IPS DF 4.7 (cell line): ENCODE measurements around the gene SEM1.
"Not testable (repeated sequence)": the region's sequence is repeated elsewhere in the genome, so short reads cannot be mapped to it uniquely, and the experiment has no call there.

Source experiments
- DNase-seq: peaks from one replicate; pipeline ENCODE4 v3.0.0-alpha.2; 2013; ENCODE audit warnings: low spot score; ENCODE audit errors: extremely low read depth

The SEM1 gene

DNA sequence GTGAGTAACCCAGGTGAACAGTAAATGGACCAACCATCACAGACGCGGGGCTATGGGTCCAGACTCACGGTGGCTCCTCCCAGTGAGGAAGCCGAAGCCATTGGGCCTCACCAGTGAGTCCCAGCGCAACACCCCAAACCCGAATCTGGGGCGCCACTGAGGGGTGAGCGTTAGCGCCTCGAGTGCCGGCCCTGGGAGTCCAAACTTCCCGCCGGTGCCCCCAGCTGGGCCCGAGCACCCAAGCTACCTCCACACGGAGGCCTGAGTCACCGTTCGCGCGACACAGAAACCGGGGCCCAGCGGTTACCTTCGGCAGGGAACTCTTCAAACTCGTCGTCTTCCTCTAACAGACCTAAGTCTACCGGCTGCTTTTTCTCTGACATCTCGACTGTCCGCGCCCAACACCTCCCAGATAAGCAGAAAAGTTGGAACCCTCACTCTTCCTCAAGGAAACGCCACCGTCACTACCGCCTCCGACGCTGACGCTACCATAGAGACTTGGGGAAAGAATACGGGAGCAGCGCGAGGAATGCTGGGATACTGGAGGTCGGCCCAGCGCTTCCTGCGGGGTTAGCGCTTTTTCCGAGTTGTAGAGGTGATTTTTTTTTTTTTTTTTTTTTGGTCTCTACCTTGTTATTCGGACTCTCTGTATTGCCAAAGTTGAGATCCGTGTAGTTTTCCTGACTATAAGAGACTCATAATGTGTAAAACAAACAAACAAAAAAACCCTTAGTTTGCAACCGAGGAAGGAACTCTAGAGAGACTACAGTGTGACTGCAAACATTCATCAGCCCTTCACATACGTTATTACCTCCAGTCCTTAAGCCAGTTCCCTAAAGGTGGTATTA lies at the start of gene SEM1:
Gene SEM1, minus strand, starts transcription at position 466 of the 848 bp plus-strand sequence. Its CDS starts 83 bp downstream, at position 383.
- peak; percentile 78 for DNase-seq

DNA sequence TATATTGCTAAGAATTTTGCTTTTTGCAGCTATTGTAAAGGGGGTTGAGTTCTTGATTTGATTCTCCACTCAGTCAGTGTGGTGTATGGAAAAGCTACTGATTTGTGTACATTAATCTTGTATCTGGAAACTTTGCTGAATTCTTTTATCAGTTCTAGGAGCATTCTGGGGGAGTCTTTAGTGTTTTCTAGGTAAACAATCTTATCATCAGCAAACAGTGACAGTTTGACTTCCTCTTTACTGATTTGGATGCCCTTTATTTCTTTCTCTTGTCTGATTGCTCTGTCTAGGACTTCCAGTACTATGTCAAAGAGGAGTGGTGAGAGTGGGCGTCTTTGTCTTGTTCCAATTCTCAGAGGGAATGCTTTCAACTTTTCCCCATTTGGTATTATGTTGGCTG lies 48.2 kb upstream of the SEM1 start:
- not testable (repeated sequence) for DNase-seq

DNA sequence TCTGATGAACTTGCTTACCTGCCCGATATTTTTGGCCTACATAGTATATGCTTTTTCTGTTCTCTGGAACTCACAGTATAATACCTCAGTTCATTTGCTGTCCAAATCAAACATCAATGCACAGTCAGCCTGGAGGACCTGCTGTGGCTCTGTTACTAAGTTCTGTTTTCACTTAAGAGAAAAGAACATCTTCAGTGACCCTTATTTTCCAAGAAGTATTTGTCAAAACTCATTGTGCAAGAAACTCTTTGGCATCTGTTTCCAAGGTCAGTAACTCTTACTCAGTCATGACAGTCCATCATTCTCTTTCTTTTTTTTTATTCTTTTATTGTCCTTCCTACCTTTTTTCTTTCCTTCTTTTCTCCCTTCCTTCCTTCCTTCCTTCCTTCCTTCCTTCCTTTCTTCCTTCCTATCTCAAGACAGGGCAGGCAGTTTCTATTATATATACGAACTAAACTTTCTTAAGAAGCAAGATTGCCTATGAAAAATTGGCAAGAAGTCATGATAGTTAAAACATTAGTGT lies 37.8 kb upstream of the SEM1 start:
- no peak for DNase-seq

DNA sequence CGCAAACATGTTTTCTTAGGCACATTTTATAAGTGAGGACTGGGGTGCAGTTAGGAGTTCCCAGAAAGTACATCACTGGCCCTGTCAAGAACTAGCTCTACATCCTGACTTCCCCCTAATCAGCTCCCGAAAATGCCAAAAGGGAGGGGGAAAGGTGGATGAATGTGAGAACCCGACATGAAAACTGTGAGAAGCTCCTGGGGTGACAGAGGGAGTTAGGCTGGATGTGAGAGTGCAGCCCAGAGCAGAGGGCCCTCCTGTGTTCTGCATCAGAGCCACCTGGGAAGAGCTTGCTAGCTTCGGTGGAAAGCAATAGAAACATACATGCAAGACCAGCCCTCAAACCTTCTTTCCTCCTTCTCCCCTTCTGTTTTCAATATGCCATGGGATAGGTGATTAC lies 30.5 kb upstream of the SEM1 start:
- DNase-seq: no peak

DNA sequence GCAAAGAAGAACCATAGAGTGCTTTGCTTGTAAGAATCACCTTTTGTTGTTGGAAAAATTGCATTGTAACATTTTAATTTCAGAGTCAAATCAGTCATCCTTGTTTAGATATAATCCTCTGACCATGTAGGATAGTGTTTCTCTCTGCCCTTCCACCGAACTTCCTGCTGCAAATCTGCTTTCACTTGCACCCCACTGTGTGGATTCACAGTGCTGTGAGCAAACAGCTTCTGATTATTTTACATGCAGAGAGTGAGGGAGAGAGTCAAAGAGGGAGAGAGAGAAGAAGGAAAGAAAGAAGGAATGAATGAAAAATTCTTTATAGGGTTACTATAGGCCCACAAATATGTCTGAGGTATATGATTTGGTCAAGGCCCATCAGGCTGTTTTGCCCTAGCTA lies 30.0 kb upstream of the SEM1 start:
- no peak for DNase-seq

DNA sequence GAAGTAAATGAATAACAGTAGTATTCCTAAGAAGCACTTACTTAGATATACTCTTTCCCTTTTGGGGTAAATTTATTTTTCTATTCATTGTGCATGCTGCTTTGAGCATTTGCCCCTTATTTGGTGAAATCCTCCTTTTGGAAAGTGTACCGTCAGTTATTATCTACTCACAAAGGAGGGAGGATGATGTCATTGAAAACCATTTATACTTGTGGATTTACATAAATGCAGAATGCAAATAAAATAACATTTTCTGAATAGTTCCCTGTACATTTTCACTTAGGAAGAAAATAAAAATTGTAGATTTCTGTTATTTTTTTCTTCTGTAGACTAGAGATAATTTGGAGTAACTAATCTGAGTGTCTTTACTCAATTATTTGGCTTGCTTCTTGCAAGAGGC lies 29.5 kb upstream of the SEM1 start:
- no peak for DNase-seq

DNA sequence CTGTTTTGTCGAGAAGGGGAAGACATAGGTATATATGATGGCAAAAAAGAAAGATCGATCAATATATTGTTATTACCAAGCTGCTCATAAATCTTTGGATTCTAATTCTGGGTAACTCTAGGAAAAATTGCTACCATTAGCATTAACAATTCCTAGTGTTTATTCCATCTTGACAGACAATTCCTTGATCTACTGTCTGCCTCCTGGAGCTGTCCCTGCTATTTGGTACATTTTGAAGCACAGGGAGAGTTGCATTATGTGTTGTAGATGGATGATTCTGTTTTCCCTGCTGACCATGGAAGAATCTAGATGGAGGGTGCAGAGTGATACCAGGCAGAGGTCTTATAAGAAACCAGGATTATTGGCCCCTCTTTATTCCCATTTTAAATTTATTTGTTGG lies 29.1 kb upstream of the SEM1 start:
- DNase-seq: no peak

DNA sequence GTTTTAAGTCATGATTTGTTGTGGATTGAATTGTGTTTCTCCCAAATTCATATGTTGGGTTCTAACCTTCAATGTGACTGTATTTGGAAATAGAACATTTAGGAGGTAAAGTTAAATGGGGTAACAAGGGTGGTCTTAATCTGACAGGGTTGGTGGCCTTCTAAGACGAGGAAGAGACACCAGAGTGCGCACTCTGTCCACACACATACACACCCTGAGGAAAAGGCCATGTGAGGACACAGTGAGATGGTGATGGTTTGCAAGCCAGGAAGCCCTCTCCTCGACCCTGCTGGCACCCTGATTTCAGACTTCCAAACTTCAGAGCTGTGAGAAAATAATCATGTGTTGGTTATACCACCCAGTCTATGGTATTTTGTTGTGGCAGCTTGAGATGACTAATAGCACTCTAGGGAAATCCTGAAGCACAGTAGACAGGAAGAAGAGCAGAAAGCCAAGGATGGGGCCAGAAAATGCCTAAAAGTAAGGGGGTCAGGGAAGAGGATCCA lies 28.0 kb upstream of the SEM1 start:
- DNase-seq: no peak

DNA sequence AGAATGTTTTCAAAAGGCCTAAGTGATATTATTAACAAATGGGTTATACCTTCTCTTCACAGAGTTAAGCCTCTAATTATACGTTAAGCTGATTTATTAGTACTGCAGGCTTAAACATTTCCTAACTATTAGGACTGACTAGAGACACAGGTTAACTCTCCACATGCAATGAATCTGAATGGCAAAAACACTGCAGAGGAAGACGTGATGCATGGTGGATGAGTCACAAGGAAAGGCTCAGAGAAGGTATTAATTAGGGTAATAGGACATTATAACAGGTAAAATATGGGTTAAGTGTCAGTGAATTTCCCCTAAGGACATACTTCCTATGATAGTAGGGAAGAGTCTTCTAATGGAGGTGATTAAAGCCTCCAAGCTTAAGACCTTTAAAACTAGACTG lies 24.7 kb upstream of the SEM1 start:
- no peak for DNase-seq

GRCh38 chr7:96729820-96730219 lies 20.2 kb upstream of the SEM1 start:
- DNase-seq: no peak

DNA sequence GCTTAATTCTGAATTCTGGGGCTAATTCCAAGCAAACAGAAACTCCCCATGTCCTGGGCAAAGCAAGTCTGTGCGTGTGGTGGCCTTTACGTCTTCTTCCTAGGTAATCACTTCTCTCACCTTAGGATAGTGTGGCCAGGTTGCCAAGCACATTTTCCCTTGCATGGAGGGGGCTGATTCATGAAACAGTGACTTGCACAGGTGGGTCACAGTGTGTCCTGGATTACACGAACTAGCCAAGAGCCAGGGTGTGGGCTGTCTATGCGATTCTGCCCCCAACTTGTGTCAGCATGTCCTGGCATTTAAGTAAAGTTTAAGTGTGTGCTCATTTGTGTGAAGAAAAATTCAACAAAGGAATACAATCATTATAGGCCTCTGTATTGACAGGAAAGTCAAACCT lies 18.5 kb upstream of the SEM1 start:
- no peak for DNase-seq

DNA sequence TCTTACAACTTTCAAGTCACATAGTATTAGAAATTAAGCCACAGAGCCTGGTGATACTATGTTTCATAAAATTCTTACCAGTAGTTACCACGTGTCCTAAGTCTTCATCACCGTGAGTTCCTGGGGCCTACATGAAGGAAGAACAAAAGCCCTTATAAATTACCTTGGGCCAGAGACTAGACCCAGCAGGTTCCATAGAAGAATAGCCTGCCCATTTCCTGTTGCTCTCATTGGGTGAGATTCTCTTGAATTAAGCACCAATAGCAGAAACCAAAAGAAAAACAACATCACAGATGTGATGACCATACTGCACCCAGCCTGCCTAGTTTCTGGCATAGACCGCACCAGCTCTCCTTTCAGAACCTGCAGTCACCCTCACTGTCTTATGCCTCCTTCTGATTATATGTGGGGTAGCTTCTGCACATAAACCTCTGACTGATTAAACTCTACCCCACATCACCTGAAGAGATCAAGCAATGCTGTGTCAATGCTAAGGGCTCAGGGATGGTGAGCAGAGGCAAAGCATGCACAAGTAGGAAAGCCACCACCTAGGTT lies 18.0 kb upstream of the SEM1 start:
- no peak for DNase-seq

- no peak for DNase-seq
Measured at GRCh38 chr7:96723622-96724021, 14.0 kb upstream of the SEM1 start.

DNA sequence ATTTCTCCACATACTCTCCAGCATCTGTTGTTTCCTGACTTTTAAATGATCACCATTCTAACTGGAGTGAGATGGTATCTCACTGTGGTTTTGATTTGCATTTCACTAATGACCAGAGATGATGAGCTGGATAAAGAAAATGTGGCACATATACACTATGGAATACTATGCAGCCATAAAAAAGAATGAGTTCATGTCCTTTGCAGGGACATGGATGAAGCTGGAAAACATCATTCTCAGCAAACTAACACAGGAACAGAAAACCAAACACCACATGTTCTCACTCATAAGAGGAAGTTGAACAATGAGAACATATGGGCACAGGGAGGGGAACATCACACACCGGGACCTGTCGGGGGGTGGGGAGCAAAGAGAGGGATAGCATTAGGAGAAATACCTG lies 13.3 kb upstream of the SEM1 start:
- not testable (repeated sequence) for DNase-seq

- no peak for DNase-seq
Measured at GRCh38 chr7:96720843-96721242, 11.2 kb upstream of the SEM1 start.

DNA sequence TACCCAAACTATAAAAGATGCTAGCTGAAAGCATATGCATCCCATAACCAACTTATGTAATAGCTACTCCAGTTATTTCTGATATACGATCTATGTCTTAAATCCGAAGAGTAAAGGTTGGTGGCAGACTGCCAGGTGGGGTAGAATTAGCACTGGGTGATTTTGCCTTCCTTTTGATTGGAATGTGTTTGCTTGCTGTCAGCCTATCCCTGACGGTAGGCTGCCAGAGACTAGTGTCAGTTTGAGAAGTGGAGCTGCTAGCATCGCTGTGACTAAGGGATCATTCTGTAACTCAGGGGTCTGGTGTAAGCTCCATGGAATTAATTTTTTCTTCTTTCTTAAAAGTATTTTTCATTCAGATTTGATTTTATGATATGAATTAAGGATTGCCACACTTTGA lies 9.5 kb upstream of the SEM1 start:
- DNase-seq: no peak

DNA sequence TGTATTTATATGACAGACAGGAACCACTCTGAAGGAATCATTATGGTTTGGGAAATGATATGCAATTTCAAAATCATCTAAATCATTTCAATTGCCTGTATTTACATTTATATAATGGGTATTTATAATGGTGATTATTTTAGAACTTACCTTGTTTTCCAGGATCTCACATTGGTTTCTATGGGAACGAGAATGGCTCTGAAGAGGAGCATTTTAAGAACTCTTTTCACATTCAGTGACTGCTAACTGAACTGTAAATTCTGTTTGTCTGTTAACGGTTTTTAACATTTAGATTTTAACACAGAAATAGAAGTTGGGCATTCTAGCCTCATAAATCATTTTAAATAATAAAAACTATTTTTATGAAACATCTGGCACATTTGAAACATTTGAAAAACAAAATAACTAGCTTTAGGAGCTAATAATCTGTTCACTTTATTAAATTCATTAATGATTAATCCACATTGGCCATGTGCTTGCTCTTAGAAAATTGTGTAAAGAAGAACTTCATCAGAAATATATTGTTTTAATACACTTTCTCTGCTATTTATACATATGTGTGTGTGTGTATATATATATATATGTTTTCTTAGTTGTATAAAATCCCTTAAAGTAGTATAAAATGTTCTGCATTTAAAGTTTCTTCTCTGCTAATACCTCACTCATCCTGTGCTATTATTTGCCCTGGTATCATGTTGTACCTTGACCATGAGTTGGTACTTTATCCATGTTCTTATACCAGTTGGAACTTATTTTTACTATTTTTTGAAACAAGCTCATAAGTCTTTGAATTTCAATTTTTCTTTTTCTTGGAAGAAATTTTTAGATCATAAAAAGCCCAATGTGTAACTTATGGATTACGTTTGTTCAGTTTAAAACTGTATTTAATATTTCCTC lies 8.7 kb upstream of the SEM1 start:
- DNase-seq: no peak

DNA sequence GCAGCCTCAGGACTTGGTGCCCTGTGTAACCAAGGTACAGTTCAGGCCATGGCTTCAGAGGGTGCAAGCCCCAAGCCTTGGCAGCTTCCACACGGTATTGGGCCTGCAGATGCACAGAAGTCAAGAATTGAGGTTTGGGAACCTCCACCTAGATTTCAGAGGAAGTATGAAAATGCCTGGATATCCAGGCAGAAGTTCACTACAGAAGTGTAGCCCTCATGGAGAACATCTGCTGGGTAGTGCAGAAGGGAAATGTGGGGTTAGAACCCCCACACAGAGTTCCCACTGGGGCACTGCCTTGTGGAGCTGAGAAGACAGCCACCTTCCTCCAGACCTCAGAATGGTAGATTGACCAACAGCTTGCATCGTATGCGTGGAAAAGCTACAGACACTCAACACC lies 3.4 kb upstream of the SEM1 start:
- DNase-seq: no peak

- no peak for DNase-seq
Measured at GRCh38 chr7:96710544-96710943, 898 bp upstream of the SEM1 start.

GRCh38 chr7:96708872-96709271 lies 774 bp downstream of the SEM1 start:
- DNase-seq: no peak

GRCh38 chr7:96707901-96708774 lies 1.5 kb downstream of the SEM1 start:
- no peak for DNase-seq
